HepG2 (cell line): ENCODE results near the gene ZNF287. TPM values are rescaled to one million over a fixed set of nuclear protein-coding genes. Genes with fewer than 3 reads are reported as not detected.

Source experiments
- BRF2 ChIP-seq: sonication (generic); formaldehyde crosslinking; IDR thresholded peaks from 2 replicates; pipeline ENCODE4 v1.8.1; 2022; ENCODE audit warnings: mild to moderate bottlenecking, missing genetic modification reagents
- CHD4 ChIP-seq: fragments of 200-600 bp; sonication (generic); IDR thresholded peaks from 2 replicates; pipeline ENCODE4 v1.7.0; 2017; ENCODE audit warnings: mild to moderate bottlenecking, low read length, borderline replicate concordance
- FOXK2 ChIP-seq: fragments of 450-650 bp; IDR thresholded peaks from 2 replicates; pipeline ENCODE4 v1.6.1; 2016
- FOXO4 ChIP-seq: sonication (generic); formaldehyde crosslinking; conservative IDR thresholded peaks from 2 replicates; pipeline ENCODE4 v1.8.1; 2023; ENCODE audit warnings: missing genetic modification reagents
- HDAC6 ChIP-seq: fragments of 200-600 bp; sonication (generic); IDR thresholded peaks from 2 replicates; pipeline ENCODE4 v1.7.0; 2017; ENCODE audit warnings: mild to moderate bottlenecking, antibody characterized with exemption, low read length, low read depth
- NCOA5 ChIP-seq: sonication (generic); formaldehyde crosslinking; IDR thresholded peaks from 2 replicates; pipeline ENCODE4 v1.4.0; 2020; ENCODE audit warnings: missing genetic modification reagents
- NFE2L1 ChIP-seq: sonication (generic); formaldehyde crosslinking; IDR thresholded peaks from 2 replicates; pipeline ENCODE4 v1.4.0; 2020; ENCODE audit warnings: missing genetic modification reagents, mild to moderate bottlenecking, borderline replicate concordance
- PRDM10 ChIP-seq: sonication (generic); formaldehyde crosslinking; IDR thresholded peaks from 2 replicates; pipeline ENCODE4 v1.4.0; 2020; ENCODE audit warnings: low read depth, missing genetic modification reagents
- ZEB1 ChIP-seq: IDR thresholded peaks from 2 replicates; pipeline ENCODE4 v1.6.1; 2012; ENCODE audit warnings: mild to moderate bottlenecking, low read depth, inconsistent platforms; ENCODE audit not compliant: insufficient replicate concordance
- ZFP36 ChIP-seq: fragments of 150-350 bp; IDR thresholded peaks from 2 replicates; pipeline ENCODE4 v1.6.1; 2018; ENCODE audit warnings: borderline replicate concordance, low read length, low read depth; ENCODE audit not compliant: partially characterized antibody
- ZNF30 ChIP-seq: sonication (generic); formaldehyde crosslinking; IDR thresholded peaks from 2 replicates; pipeline ENCODE4 v1.5.0; 2020; ENCODE audit warnings: mild to moderate bottlenecking, missing genetic modification reagents
- ZNF317 ChIP-seq: sonication (generic); formaldehyde crosslinking; IDR thresholded peaks from 2 replicates; pipeline ENCODE4 v1.5.0; 2020; ENCODE audit warnings: mild to moderate bottlenecking, missing genetic modification reagents
- ZNF567 ChIP-seq: sonication (generic); formaldehyde crosslinking; IDR thresholded peaks from 2 replicates; pipeline ENCODE4 v1.8.1; 2023; ENCODE audit warnings: mild to moderate bottlenecking, missing genetic modification reagents, borderline replicate concordance
- ZNF891 ChIP-seq: sonication (generic); formaldehyde crosslinking; IDR thresholded peaks from 2 replicates; pipeline ENCODE4 v1.5.0; 2020; ENCODE audit warnings: mild to moderate bottlenecking, missing genetic modification reagents
- polyA plus RNA-seq, 8 experiments: library from polyadenylated mRNA; depleted of rRNA in 3 of 8; stranded (reverse) in 7 of 8; unstranded in 1 of 8; fragments of >200 nt; fragmentation: Illumina TruSeq in 4 of 8; extraction: Trizol in 4 of 8; gene quantifications; 2 replicates each; pipeline versions ENCODE4 v1.2.1 to v1.2.3, GENCODE V29; 2011 to 2016; ENCODE audit warnings: low read depth in 4 of 8, missing spikeins in 1 of 8, mixed read lengths in 1 of 8; ENCODE audit not compliant: insufficient read depth in 1 of 8
- total RNA-seq, 5 experiments: library from RNA; depleted of rRNA; stranded (reverse); fragments of >200 nt; fragmentation: Illumina TruSeq; extraction: Trizol; gene quantifications; 2 replicates each; pipeline ENCODE4 v1.2.3, GENCODE V29; 2016; ENCODE audit warnings: low read depth in 1 of 5
- TF ChIP-seq, protein P1 (sequence below): IDR thresholded peaks from 2 replicates; pipeline ENCODE4 v1.6.1; 2016; ENCODE audit warnings: low read depth, control low read depth
- TF ChIP-seq, protein P2 (sequence below): sonication (generic); formaldehyde crosslinking; IDR thresholded peaks from 2 replicates; pipeline ENCODE4 v1.4.0; 2020; ENCODE audit warnings: missing genetic modification reagents

The ZNF287 gene
- total and polyA plus RNA-seq, 2 of the 13 experiments (the other 11 are each of a cell fraction or from before 2014, with no cell fraction given) = 0.21 TPM; not detected in 1

- TF ChIP-seq ZNF891 (peak; percentile 72; the same call in 1 of the 2 replicates), HDAC6 (no peak), BRF2 (CRISPR knock-in tag) (no peak; the same call in 1 of the 2 replicates), ZNF567 (CRISPR knock-in tag) (0 out of 2 replicates have a peak, but pooled peaks have one; percentile 69), NFE2L1 (CRISPR knock-in tag) (no peak), ZEB1 (no peak), NCOA5 (CRISPR knock-in tag) (no peak), CHD4 (no peak), FOXO4 (CRISPR knock-in tag) (0 out of 2 replicates have a peak, but pooled peaks have one; percentile 85), FOXK2 (no peak), PRDM10 (no peak), ZFP36 (no peak), ZNF317 (CRISPR knock-in tag) (peak; percentile 35; the same call in 1 of the 2 replicates), ZNF30 (CRISPR knock-in tag) (peak; percentile 91)
- TF ChIP-seq, protein P1, sequence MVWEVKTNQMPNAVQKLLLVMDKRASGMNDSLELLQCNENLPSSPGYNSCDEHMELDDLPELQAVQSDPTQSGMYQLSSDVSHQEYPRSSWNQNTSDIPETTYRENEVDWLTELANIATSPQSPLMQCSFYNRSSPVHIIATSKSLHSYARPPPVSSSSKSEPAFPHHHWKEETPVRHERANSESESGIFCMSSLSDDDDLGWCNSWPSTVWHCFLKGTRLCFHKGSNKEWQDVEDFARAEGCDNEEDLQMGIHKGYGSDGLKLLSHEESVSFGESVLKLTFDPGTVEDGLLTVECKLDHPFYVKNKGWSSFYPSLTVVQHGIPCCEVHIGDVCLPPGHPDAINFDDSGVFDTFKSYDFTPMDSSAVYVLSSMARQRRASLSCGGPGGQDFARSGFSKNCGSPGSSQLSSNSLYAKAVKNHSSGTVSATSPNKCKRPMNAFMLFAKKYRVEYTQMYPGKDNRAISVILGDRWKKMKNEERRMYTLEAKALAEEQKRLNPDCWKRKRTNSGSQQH (CRISPR knock-in tag) = no peak
- TF ChIP-seq, protein P2, sequence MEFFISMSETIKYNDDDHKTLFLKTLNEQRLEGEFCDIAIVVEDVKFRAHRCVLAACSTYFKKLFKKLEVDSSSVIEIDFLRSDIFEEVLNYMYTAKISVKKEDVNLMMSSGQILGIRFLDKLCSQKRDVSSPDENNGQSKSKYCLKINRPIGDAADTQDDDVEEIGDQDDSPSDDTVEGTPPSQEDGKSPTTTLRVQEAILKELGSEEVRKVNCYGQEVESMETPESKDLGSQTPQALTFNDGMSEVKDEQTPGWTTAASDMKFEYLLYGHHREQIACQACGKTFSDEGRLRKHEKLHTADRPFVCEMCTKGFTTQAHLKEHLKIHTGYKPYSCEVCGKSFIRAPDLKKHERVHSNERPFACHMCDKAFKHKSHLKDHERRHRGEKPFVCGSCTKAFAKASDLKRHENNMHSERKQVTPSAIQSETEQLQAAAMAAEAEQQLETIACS (CRISPR knock-in tag) = no peak
These were observed 20.3 kb upstream of the ZNF287 start (continued) for GRCh38 chr17:16589097-16589969.
